Lung (tissue), 12 donors: Measurements from ENCODE around the gene KIAA0513. TPM values are rescaled to one million over a fixed set of nuclear protein-coding genes. Genes with fewer than 3 reads are reported as not detected.

ENCODE experiments used
- ATAC-seq: fragments of 200-7000 bp; cut with Tn5 transposase; one replicate; pipeline ENCODE4 v1.9.1; 2020; ENCODE audit warnings: moderate number of reproducible peaks; ENCODE audit not compliant: insufficient read depth, low FRiP score
- DNase-seq, 3 donors: peaks; one replicate each; pipeline ENCODE4 v3.0.0-alpha.2; 2013 to 2017
- H3K27ac ChIP-seq, 2 donors: one replicate each; pipeline ENCODE4 v1.5.1; 2013; ENCODE audit warnings: mild to moderate bottlenecking in 2 of 2, moderate library complexity in 2 of 2, control low read depth in 1 of 2, inconsistent platforms in 1 of 2, low read depth in 1 of 2, low read length in 1 of 2
- H3K27me3 ChIP-seq, 3 donors: one replicate each; pipeline ENCODE4 v1.5.1; 2013; ENCODE audit warnings: low read length in 2 of 3; ENCODE audit not compliant: control insufficient read depth in 3 of 3, insufficient read depth in 3 of 3
- H3K36me3 ChIP-seq, 4 donors: one replicate each; pipeline ENCODE4 v1.5.1; 2013; ENCODE audit warnings: low read length in 4 of 4, mild to moderate bottlenecking in 1 of 4, moderate library complexity in 1 of 4; ENCODE audit not compliant: control insufficient read depth in 4 of 4, insufficient read depth in 4 of 4
- H3K4me1 ChIP-seq, 5 donors: one replicate each; pipeline ENCODE4 v1.5.1; 2013; ENCODE audit warnings: low read length in 5 of 5, mild to moderate bottlenecking in 2 of 5, moderate library complexity in 1 of 5; ENCODE audit not compliant: control insufficient read depth in 5 of 5, insufficient read depth in 5 of 5
- H3K4me3 ChIP-seq: one replicate; pipeline ENCODE4 v1.5.1; 2013; ENCODE audit warnings: mild to moderate bottlenecking, control low read depth, moderate library complexity
- H3K9ac ChIP-seq, 2 donors: one replicate each; pipeline ENCODE4 v1.5.1; 2013; ENCODE audit warnings: low read length in 2 of 2, control low read depth in 1 of 2; ENCODE audit not compliant: insufficient read depth in 1 of 2
- H3K9me3 ChIP-seq, 4 donors: one replicate each; pipeline ENCODE4 v1.5.1; 2013; ENCODE audit warnings: low read length in 3 of 4, mild to moderate bottlenecking in 1 of 4, moderate library complexity in 1 of 4; ENCODE audit not compliant: control insufficient read depth in 4 of 4, insufficient read depth in 3 of 4
- WGBS, 2 donors: extraction: QIAGEN DNeasy Blood & Tissue Kit; methylation state at CpG; one replicate each; pipeline ENCODE4 v1.1.7; 2013; 5-methylcytosine and 5-hydroxymethylcytosine counted together
- polyA plus RNA-seq, 2 donors: library from polyadenylated mRNA; stranded (reverse); fragments of 200-250 nt; gene quantifications; one replicate each; pipeline ENCODE4 v1.2.1, GENCODE V29; 2013
- total RNA-seq, 2 donors: library from RNA; depleted of rRNA in 1 of 2; stranded (reverse); fragments of >200 nt in 1 of 2; gene quantifications; one replicate each; pipeline ENCODE4 v1.2.1, GENCODE V29; 2014 to 2021
- TF ChIP-seq, protein P1 (sequence below): IDR thresholded peaks from 2 replicates; pipeline ENCODE4 v1.5.1; 2012; ENCODE audit warnings: mild to moderate bottlenecking; ENCODE audit errors: control extremely low read depth, extremely low read depth
- donor health status: control.
- donor health status: control.
- donor health status: Bipolar disorder and iron deficiency.
- donor health status: healthy.
- donor health status: DM: yes; HTN: yes; CAD: no.

Gene KIAA0513
- total and polyA plus RNA-seq, 4 donors, result 10.4 to 23.5 (median 12.0) TPM

DNA sequence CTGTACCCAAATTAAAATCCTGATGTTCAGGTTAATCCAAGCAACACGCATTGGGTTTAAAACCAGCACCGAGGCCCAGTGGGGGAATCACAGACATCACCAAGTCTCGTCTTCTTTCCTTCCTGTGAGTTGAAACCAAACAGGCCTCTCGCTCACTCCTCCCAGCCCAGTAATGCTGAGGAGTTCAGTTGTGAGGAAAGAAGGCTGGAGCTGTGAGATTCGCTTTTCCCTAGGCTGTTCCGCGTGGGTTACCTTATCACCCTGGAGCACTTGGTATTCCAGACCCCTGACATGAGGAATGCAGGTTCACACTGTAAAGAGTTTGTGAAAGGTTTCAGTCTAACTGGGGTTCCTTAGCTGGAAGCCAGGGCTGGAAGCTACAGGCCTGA is 63.9 kb downstream of the KIAA0513 start:
- H3K9me3 ChIP-seq, result no peaks in the 10 kb centered on the region
- no peaks in the 10 kb centered on the region for H3K27me3 ChIP-seq
- H3K27ac ChIP-seq, result no peak overlapping the region
- H3K4me3 ChIP-seq, result no peak overlapping the region
- DNase-seq (no peak), ATAC-seq (no peak)
- 67 to 86% methylated on average over 7 of the region's 7 CpGs for WGBS, 2 donors
- peaks cover 0 to 32% (median 12%) of the 10 kb centered on the region in 5 donors for H3K4me1 ChIP-seq
- TF ChIP-seq, protein P1, sequence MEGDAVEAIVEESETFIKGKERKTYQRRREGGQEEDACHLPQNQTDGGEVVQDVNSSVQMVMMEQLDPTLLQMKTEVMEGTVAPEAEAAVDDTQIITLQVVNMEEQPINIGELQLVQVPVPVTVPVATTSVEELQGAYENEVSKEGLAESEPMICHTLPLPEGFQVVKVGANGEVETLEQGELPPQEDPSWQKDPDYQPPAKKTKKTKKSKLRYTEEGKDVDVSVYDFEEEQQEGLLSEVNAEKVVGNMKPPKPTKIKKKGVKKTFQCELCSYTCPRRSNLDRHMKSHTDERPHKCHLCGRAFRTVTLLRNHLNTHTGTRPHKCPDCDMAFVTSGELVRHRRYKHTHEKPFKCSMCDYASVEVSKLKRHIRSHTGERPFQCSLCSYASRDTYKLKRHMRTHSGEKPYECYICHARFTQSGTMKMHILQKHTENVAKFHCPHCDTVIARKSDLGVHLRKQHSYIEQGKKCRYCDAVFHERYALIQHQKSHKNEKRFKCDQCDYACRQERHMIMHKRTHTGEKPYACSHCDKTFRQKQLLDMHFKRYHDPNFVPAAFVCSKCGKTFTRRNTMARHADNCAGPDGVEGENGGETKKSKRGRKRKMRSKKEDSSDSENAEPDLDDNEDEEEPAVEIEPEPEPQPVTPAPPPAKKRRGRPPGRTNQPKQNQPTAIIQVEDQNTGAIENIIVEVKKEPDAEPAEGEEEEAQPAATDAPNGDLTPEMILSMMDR, result no peak
- no peak overlapping the region for H3K9ac ChIP-seq
- peaks cover 0 to 2% (median 0%) of the 10 kb centered on the region in 4 donors for H3K36me3 ChIP-seq

GRCh38 chr16:85092309-85092708 is 64.7 kb downstream of the KIAA0513 start:
- ATAC-seq (no peak), DNase-seq (no peak)
- Histone ChIP-seq H3K27me3 (no peaks in the 10 kb centered on the region), H3K36me3 (peaks cover 0 to 2% (median 0%) of the 10 kb centered on the region in 4 donors), H3K9ac (no peak overlapping the region), H3K27ac (no peak overlapping the region), H3K9me3 (no peaks in the 10 kb centered on the region), H3K4me3 (no peak overlapping the region), H3K4me1 (peaks cover 0 to 32% (median 12%) of the 10 kb centered on the region in 5 donors)
- 78 to 80% methylated on average over 9 of the region's 9 CpGs for WGBS, 2 donors
- TF ChIP-seq, protein P1, result no peak

DNA sequence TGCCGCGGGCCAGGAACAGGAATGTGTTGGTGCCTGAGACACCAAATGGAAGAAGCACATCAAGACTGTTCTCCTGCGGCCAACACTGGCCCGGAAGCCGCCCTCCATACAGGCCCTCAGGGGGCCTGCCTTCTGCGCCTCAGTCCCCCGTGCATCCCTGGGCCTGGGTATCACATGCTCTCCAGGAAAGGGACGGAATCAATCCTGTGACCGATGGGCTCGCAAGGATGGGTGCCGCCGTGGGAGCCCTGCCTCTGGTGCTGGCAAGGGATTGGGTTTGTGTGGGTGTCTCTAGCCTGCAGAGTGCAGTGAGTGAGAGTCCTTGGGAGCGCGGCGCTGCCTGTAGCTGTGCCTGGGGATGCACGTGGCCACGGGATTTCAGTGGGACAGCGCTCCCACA is 65.3 kb downstream of the KIAA0513 start:
- TF ChIP-seq, protein P1, result no peak
- no peak for ATAC-seq
- 91 to 94% methylated on average over 18 of the region's 18 CpGs for WGBS, 2 donors
- Histone ChIP-seq H3K4me1 (peaks cover 0 to 32% (median 12%) of the 10 kb centered on the region in 5 donors), H3K4me3 (no peak overlapping the region), H3K36me3 (peaks cover 0 to 2% (median 0%) of the 10 kb centered on the region in 4 donors), H3K9me3 (no peaks in the 10 kb centered on the region), H3K27me3 (no peaks in the 10 kb centered on the region), H3K9ac (no peak overlapping the region), H3K27ac (no peak overlapping the region)
- no peak for DNase-seq

DNA sequence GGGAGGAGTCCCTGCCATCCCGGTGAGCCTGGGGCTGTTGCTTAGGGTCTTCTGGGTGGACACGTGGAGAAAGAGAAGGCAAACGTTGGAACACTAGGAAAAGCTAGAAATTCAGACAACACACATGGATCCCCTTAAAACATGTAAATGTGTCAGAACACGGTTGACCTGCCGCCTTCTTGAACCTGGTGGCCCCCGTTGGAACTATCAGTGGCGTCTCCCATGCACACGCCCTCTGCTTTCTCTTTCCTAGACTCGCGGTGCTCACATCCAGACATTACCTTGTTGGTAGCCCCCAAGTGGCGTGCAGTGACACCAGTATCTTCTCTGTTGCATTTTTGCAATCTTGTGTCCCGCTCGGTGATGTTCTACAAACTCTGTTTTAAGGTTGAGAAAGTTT is 66.1 kb downstream of the KIAA0513 start:
- H3K9me3 ChIP-seq, result no peaks in the 10 kb centered on the region
- no peak overlapping the region for H3K9ac ChIP-seq
- WGBS, 2 donors, result 86 to 87% methylated on average over 13 of the region's 13 CpGs

More for the DNA sequence above, 66.1 kb downstream of the KIAA0513 start:
- H3K27ac ChIP-seq, result no peak overlapping the region
- H3K36me3 ChIP-seq, result peaks cover 0 to 2% (median 0%) of the 10 kb centered on the region in 4 donors
- no peak overlapping the region for H3K4me3 ChIP-seq
- ATAC-seq (no peak), DNase-seq (no peak)
- peaks cover 0 to 29% (median 12%) of the 10 kb centered on the region in 5 donors for H3K4me1 ChIP-seq
- no peaks in the 10 kb centered on the region for H3K27me3 ChIP-seq
- TF ChIP-seq, protein P1, result no peak
